K562 (cell line): Measurements from ENCODE around the gene DDAH1. TPM values are rescaled to one million over a fixed set of nuclear protein-coding genes. Genes with fewer than 3 reads are reported as not detected.
A peak's percentile ranks its signal among the peaks of the same experiment; 100 is the strongest.

Source experiments
- CEBPG ChIP-seq, 3 experiments: fragments of 200-800 bp in 1 of 3; sonication (Bioruptor generic) in 1 of 3; sonication (generic) in 1 of 3; formaldehyde crosslinking in 1 of 3; IDR thresholded peaks in 2 of 3; conservative IDR thresholded peaks in 1 of 3; 2 replicates each; pipeline versions ENCODE4 v1.6.1 to v1.8.0; 2016 to 2022; ENCODE audit warnings: missing compliant biosample characterization in 2 of 3, missing genetic modification characterization in 2 of 3, mild to moderate bottlenecking in 1 of 3, missing genetic modification reagents in 1 of 3
- RBM25 ChIP-seq: fragments of 200-400 bp; formaldehyde crosslinking; IDR thresholded peaks from 2 replicates; pipeline ENCODE4 v1.6.1; 2018; ENCODE audit warnings: low read length, low read depth, moderate library complexity; ENCODE audit not compliant: severe bottlenecking
- polyA plus RNA-seq, 8 experiments: library from polyadenylated mRNA; depleted of rRNA in 4 of 8; stranded (reverse) in 5 of 8; unstranded in 3 of 8; fragments of >200 nt; fragmentation: Nextera tagmentation in 2 of 8; fragmentation: Illumina TruSeq in 1 of 8; extraction: Ambion mirVana in 2 of 8; extraction: Trizol in 1 of 8; gene quantifications; 2 replicates each; pipeline versions ENCODE4 v1.2.1 to v1.2.3, GENCODE V29; 2011 to 2014; ENCODE audit warnings: inconsistent platforms in 1 of 8, missing spikeins in 1 of 8
- total RNA-seq, 7 experiments: library from RNA; depleted of rRNA in 6 of 7; stranded (reverse); fragments of >200 nt in 6 of 7; fragmentation: Illumina TruSeq in 2 of 7; extraction: Trizol in 2 of 7; gene quantifications; 2 replicates each; pipeline versions ENCODE4 v1.2.1 to v1.2.3, GENCODE V29; 2011 to 2021; ENCODE audit warnings: low replicate concordance in 1 of 7
- TF ChIP-seq, protein P1 (sequence below): fragments of 450-650 bp; IDR thresholded peaks from 2 replicates; pipeline ENCODE4 v1.6.1; 2016; ENCODE audit warnings: mild to moderate bottlenecking, moderate library complexity
- TF ChIP-seq, protein P2 (sequence below): fragments of 250-450 bp; sonication (Bioruptor Pico); IDR thresholded peaks from 2 replicates; pipeline ENCODE4 v1.8.0; 2022; ENCODE audit warnings: moderate library complexity, mild to moderate bottlenecking, inconsistent platforms

Gene DDAH1
- total and polyA plus RNA-seq, 9 of the 15 experiments (the other 6 are each of a cell fraction or from before 2014, with no cell fraction given), result 0.04 to 0.24 (median 0.10) TPM

DNA sequence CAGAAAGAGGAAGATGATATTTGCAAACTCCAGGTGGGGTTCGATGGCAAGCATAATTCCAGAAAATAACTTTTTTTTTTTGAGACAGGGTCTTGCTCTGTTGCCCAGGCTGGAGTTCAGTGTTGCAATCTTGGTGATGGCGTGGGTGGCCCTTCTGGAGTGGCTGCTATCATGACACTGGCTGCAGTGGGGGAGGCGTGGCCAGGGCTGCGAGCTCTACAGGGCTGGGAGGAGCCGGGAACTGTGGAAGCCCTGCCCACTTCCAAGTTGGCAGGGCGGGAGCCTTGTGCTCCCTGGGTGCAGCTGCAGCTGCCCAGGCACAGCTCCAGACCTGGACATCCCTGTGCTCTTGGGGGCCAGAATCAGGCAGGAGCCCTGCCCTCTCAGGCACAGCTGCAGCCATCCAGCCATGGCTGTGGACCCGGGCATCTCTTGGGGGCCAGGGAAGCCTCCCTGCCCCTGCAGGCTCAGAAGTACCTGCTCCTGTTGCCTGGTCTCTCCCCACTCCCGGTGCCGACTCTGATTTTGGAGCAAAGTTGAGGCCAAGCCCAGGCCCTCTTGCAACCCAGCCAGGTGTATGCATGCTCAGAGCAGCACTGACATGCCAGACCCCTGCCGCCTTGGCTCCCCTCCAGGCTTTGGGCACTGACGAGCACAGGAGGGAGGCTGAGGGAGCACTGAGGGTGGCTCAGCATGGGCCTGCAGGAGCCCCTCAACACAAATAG, 181.3 kb downstream of the DDAH1 start (continued):
- TF ChIP-seq, protein P1, sequence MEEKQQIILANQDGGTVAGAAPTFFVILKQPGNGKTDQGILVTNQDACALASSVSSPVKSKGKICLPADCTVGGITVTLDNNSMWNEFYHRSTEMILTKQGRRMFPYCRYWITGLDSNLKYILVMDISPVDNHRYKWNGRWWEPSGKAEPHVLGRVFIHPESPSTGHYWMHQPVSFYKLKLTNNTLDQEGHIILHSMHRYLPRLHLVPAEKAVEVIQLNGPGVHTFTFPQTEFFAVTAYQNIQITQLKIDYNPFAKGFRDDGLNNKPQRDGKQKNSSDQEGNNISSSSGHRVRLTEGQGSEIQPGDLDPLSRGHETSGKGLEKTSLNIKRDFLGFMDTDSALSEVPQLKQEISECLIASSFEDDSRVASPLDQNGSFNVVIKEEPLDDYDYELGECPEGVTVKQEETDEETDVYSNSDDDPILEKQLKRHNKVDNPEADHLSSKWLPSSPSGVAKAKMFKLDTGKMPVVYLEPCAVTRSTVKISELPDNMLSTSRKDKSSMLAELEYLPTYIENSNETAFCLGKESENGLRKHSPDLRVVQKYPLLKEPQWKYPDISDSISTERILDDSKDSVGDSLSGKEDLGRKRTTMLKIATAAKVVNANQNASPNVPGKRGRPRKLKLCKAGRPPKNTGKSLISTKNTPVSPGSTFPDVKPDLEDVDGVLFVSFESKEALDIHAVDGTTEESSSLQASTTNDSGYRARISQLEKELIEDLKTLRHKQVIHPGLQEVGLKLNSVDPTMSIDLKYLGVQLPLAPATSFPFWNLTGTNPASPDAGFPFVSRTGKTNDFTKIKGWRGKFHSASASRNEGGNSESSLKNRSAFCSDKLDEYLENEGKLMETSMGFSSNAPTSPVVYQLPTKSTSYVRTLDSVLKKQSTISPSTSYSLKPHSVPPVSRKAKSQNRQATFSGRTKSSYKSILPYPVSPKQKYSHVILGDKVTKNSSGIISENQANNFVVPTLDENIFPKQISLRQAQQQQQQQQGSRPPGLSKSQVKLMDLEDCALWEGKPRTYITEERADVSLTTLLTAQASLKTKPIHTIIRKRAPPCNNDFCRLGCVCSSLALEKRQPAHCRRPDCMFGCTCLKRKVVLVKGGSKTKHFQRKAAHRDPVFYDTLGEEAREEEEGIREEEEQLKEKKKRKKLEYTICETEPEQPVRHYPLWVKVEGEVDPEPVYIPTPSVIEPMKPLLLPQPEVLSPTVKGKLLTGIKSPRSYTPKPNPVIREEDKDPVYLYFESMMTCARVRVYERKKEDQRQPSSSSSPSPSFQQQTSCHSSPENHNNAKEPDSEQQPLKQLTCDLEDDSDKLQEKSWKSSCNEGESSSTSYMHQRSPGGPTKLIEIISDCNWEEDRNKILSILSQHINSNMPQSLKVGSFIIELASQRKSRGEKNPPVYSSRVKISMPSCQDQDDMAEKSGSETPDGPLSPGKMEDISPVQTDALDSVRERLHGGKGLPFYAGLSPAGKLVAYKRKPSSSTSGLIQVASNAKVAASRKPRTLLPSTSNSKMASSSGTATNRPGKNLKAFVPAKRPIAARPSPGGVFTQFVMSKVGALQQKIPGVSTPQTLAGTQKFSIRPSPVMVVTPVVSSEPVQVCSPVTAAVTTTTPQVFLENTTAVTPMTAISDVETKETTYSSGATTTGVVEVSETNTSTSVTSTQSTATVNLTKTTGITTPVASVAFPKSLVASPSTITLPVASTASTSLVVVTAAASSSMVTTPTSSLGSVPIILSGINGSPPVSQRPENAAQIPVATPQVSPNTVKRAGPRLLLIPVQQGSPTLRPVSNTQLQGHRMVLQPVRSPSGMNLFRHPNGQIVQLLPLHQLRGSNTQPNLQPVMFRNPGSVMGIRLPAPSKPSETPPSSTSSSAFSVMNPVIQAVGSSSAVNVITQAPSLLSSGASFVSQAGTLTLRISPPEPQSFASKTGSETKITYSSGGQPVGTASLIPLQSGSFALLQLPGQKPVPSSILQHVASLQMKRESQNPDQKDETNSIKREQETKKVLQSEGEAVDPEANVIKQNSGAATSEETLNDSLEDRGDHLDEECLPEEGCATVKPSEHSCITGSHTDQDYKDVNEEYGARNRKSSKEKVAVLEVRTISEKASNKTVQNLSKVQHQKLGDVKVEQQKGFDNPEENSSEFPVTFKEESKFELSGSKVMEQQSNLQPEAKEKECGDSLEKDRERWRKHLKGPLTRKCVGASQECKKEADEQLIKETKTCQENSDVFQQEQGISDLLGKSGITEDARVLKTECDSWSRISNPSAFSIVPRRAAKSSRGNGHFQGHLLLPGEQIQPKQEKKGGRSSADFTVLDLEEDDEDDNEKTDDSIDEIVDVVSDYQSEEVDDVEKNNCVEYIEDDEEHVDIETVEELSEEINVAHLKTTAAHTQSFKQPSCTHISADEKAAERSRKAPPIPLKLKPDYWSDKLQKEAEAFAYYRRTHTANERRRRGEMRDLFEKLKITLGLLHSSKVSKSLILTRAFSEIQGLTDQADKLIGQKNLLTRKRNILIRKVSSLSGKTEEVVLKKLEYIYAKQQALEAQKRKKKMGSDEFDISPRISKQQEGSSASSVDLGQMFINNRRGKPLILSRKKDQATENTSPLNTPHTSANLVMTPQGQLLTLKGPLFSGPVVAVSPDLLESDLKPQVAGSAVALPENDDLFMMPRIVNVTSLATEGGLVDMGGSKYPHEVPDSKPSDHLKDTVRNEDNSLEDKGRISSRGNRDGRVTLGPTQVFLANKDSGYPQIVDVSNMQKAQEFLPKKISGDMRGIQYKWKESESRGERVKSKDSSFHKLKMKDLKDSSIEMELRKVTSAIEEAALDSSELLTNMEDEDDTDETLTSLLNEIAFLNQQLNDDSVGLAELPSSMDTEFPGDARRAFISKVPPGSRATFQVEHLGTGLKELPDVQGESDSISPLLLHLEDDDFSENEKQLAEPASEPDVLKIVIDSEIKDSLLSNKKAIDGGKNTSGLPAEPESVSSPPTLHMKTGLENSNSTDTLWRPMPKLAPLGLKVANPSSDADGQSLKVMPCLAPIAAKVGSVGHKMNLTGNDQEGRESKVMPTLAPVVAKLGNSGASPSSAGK, result no peak
- TF ChIP-seq CEBPG (CRISPR knock-in tag; IDR thresholded peaks at IDR 0.05) (no peak), CEBPG (tag; conservative IDR thresholded peaks at IDR 0.05 in 1 of 2, IDR thresholded peaks at IDR 0.05 in 1 of 2) (peak; percentile 60 to 66; a peak in 3 of 4 replicates), RBM25 (peak; percentile 4)
- TF ChIP-seq, protein P2, sequence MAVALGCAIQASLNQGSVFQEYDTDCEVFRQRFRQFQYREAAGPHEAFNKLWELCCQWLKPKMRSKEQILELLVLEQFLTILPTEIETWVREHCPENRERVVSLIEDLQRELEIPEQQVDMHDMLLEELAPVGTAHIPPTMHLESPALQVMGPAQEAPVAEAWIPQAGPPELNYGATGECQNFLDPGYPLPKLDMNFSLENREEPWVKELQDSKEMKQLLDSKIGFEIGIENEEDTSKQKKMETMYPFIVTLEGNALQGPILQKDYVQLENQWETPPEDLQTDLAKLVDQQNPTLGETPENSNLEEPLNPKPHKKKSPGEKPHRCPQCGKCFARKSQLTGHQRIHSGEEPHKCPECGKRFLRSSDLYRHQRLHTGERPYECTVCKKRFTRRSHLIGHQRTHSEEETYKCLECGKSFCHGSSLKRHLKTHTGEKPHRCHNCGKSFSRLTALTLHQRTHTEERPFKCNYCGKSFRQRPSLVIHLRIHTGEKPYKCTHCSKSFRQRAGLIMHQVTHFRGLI (CRISPR knock-in tag), result no peak
